ENCODE data around the gene CEP164.

CEP164 gene

DNA sequence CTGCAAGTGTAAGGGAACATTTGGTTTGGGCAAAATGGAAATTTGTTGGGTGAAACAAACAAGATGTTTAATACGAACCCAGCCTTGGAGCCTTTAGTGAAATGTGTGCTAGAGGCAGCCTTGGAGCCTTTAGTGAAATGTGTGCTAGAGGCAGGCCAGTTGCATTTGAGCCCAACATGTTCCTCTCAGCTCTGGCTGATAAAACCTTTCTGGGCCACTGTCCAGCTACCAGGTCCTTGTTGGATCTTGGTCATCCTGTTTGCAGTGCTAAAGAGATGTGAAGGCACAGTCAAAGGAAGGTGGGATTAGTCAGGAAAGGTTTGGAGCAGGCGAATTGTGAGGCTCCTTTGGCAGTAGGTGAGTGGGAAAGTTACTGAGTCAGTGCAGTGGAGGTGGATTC lies 48.9 kb downstream of the CEP164 start:
- TF ChIP-seq, protein P1, sequence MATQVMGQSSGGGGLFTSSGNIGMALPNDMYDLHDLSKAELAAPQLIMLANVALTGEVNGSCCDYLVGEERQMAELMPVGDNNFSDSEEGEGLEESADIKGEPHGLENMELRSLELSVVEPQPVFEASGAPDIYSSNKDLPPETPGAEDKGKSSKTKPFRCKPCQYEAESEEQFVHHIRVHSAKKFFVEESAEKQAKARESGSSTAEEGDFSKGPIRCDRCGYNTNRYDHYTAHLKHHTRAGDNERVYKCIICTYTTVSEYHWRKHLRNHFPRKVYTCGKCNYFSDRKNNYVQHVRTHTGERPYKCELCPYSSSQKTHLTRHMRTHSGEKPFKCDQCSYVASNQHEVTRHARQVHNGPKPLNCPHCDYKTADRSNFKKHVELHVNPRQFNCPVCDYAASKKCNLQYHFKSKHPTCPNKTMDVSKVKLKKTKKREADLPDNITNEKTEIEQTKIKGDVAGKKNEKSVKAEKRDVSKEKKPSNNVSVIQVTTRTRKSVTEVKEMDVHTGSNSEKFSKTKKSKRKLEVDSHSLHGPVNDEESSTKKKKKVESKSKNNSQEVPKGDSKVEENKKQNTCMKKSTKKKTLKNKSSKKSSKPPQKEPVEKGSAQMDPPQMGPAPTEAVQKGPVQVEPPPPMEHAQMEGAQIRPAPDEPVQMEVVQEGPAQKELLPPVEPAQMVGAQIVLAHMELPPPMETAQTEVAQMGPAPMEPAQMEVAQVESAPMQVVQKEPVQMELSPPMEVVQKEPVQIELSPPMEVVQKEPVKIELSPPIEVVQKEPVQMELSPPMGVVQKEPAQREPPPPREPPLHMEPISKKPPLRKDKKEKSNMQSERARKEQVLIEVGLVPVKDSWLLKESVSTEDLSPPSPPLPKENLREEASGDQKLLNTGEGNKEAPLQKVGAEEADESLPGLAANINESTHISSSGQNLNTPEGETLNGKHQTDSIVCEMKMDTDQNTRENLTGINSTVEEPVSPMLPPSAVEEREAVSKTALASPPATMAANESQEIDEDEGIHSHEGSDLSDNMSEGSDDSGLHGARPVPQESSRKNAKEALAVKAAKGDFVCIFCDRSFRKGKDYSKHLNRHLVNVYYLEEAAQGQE (IDR thresholded peaks at IDR 0.05; ENCODE audit: insufficient read depth in 1 of 2, low read depth in 2 of 2, low read length in 2 of 2): no peak
- no peak for TF ChIP-seq FOXP2 (optimal IDR thresholded peaks at IDR 0.05; ENCODE audit: borderline replicate concordance, extremely low read depth, extremely low read length, insufficient read depth)
- TF ChIP-seq TAF1 (IDR thresholded peaks at IDR 0.05; ENCODE audit: borderline replicate concordance, insufficient read depth, low read length): no peak
- no peak for TF ChIP-seq SIN3A (IDR thresholded peaks at IDR 0.05; ENCODE audit: borderline replicate concordance, insufficient read depth, low read length)
- no peak for TF ChIP-seq POLR2AphosphoS5 (IDR thresholded peaks at IDR 0.05; ENCODE audit: low read depth, low read length)

DNA sequence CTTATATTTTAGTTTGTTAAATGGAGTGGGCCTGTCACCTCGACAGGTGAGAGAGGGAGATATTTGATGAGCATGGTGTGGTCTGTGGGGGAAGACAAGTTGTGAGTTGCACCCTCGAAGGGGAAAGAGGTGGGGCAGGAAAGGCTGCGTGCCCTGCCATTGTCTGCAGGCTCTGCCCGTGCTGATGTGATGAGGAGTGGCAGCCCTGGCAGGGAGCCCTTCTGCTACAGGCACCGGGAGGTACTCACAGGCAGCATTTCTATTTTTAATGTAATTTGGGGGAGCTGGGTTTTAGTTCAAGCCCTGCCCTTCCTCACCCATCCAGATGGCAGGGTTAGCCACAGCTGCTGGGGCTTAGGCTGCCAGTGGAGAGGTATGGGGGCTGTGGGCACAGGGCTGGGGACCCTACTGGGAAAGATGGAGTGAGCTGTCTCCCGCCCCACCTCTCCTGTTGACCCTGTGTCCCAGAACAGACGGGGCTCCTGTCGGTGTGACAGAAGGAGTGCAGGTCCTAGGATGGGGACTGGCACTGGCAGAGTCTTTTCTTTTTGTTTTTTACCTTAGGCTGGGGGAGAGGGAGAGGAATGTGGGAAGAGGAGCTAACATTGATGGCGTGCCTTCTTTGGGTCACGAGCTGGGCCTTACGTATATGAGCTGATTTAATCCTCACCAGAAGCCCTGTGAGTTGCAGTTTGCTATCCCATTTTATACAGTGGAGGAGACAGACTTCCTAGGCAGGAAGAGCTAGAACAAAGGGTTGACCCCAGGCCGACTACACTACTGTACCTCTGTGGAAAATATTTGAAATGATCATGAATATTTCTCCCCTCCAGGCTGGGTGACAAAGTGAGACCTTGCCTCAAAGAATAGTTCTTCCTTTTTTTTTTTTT lies 51.6 kb downstream of the CEP164 start:
- TF ChIP-seq TAF1 (IDR thresholded peaks at IDR 0.05; ENCODE audit: borderline replicate concordance, insufficient read depth, low read length) (no peak), SIN3A (IDR thresholded peaks at IDR 0.05; ENCODE audit: borderline replicate concordance, insufficient read depth, low read length) (no peak), POLR2AphosphoS5 (IDR thresholded peaks at IDR 0.05; ENCODE audit: low read depth, low read length) (no peak), FOXP2 (optimal IDR thresholded peaks at IDR 0.05; ENCODE audit: borderline replicate concordance, extremely low read depth, extremely low read length, insufficient read depth) (no peak)
- TF ChIP-seq, protein P1 (IDR thresholded peaks at IDR 0.05; ENCODE audit: insufficient read depth in 1 of 2, low read depth in 2 of 2, low read length in 2 of 2): no peak

DNA sequence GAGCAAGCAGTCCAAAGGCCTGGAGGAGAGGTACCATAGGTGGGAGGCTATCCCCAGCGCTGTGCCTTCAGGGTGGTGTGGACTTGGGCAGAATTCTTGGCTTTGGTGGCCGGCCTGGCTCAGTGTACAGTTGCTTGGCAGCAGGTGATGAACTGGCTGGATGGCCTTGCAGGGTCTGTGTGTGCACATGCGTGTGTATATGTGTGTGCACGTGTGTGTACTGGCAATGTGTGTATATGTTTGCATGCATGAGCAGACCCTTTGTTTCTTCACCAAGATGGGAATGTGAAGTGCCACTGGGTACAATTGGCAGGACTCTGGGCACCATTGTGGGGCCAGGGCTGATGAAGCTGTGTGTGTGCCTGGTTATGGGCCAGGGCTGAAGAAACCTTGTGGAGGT lies 53.0 kb downstream of the CEP164 start:
- TF ChIP-seq TAF1 (IDR thresholded peaks at IDR 0.05; ENCODE audit: borderline replicate concordance, insufficient read depth, low read length) (no peak), POLR2AphosphoS5 (IDR thresholded peaks at IDR 0.05; ENCODE audit: low read depth, low read length) (no peak), SIN3A (IDR thresholded peaks at IDR 0.05; ENCODE audit: borderline replicate concordance, insufficient read depth, low read length) (no peak), FOXP2 (optimal IDR thresholded peaks at IDR 0.05; ENCODE audit: borderline replicate concordance, extremely low read depth, extremely low read length, insufficient read depth) (no peak)
- TF ChIP-seq, protein P1 (IDR thresholded peaks at IDR 0.05; ENCODE audit: insufficient read depth in 1 of 2, low read depth in 2 of 2, low read length in 2 of 2): no peak

DNA sequence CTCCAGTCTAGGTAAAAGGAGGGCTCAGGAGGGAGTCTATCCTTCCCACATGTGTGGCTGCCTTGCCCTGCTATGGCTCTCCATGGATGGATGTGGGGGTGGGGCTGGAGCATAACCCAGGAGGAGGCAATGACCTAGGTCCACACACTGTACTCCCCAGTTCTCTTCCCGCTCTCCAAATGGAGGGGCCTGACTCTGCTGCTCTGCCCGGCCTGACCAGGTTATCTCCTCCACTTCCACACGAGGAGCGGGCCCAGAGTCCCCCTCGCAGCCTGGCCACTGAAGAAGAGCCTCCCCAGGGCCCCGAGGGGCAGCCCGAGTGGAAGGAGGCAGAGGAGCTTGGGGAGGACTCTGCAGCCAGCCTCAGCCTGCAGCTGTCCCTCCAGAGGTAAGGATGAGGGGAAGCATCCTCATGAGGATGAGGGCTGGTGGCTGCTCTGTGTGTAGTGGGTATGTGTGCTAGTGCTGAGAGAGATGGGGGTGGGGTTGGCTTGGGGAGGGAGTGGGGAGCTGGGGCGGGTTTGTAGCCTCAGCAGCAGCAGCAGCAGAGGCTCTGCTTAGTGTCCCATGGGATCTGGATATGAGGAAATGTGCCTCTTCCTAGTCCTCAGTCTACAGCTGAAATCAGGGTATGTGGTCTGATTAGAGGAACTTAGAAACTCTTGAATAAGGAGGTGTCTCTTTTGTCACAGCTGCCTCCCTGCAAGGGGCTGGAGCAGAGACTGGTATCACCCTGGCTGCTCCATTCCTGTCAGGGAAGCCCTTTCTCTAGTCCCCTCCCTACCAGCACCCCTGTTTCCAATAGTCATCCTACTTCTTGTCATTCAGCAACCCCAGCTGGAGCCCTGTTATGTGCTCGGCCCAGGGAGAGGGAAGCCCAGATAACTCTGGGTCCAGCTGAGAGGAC lies 54.1 kb downstream of the CEP164 start:
- no peak for TF ChIP-seq FOXP2 (optimal IDR thresholded peaks at IDR 0.05; ENCODE audit: borderline replicate concordance, extremely low read depth, extremely low read length, insufficient read depth)
- no peak for TF ChIP-seq POLR2AphosphoS5 (IDR thresholded peaks at IDR 0.05; ENCODE audit: low read depth, low read length)
- TF ChIP-seq TAF1 (IDR thresholded peaks at IDR 0.05; ENCODE audit: borderline replicate concordance, insufficient read depth, low read length): no peak
- TF ChIP-seq, protein P1 (IDR thresholded peaks at IDR 0.05; ENCODE audit: insufficient read depth in 1 of 2, low read depth in 2 of 2, low read length in 2 of 2): no peak
- TF ChIP-seq SIN3A (IDR thresholded peaks at IDR 0.05; ENCODE audit: borderline replicate concordance, insufficient read depth, low read length): no peak
